ENCODE data around the gene GPX6. TPM values are rescaled to one million over a fixed set of nuclear protein-coding genes. Genes with fewer than 3 reads are reported as not detected.

The GPX6 gene
- total and polyA plus RNA-seq, 2 of the 13 experiments (the other 11 are each of a cell fraction or from before 2014, with no cell fraction given), result not detected

- TF ChIP-seq ZXDC (CRISPR knock-in tag; IDR thresholded peaks at IDR 0.05) (0 out of 2 replicates have a peak, but pooled peaks have one; percentile 30), DMAP1 (CRISPR knock-in tag; IDR thresholded peaks at IDR 0.05) (no peak), STAT5B (CRISPR knock-in tag; IDR thresholded peaks at IDR 0.05) (no peak), ZNF644 (CRISPR knock-in tag; IDR thresholded peaks at IDR 0.05; ENCODE audit: low read depth) (0 out of 2 replicates have a peak, but pooled peaks have one; percentile 27), FOXA3 (CRISPR knock-in tag; IDR thresholded peaks at IDR 0.05) (peak; percentile 38; the same call in 1 of the 2 replicates), ZFP36L1 (CRISPR knock-in tag; IDR thresholded peaks at IDR 0.05) (peak; percentile 63; the same call in 1 of the 2 replicates), SNRNP70 (IDR thresholded peaks at IDR 0.05; ENCODE audit: low read depth, low read length) (no peak), CBX1 (IDR thresholded peaks at IDR 0.05; ENCODE audit: low read depth) (no peak), E2F2 (CRISPR knock-in tag; IDR thresholded peaks at IDR 0.05; ENCODE audit: borderline replicate concordance) (no peak), RBFOX2 (IDR thresholded peaks at IDR 0.05; ENCODE audit: low read depth, low read length) (no peak), U2AF2 (IDR thresholded peaks at IDR 0.05; ENCODE audit: low read depth, low read length) (no peak), ZNF207 (IDR thresholded peaks at IDR 0.05; ENCODE audit: borderline replicate concordance) (no peak), TBX2 (CRISPR knock-in tag; IDR thresholded peaks at IDR 0.05; ENCODE audit: borderline replicate concordance) (peak; percentile 29; the same call in 1 of the 2 replicates), GPBP1L1 (CRISPR knock-in tag; IDR thresholded peaks at IDR 0.05) (no peak), ZSCAN21 (CRISPR knock-in tag; IDR thresholded peaks at IDR 0.05; ENCODE audit: borderline replicate concordance) (peak; percentile 51; the same call in 1 of the 2 replicates), ZNF451 (CRISPR knock-in tag; IDR thresholded peaks at IDR 0.05) (no peak), EHMT2 (IDR thresholded peaks at IDR 0.05; ENCODE audit: borderline replicate concordance, low read depth, low read length) (peak; percentile 69; the same call in 1 of the 2 replicates), BORCS8-MEF2B (CRISPR knock-in tag; IDR thresholded peaks at IDR 0.05) (peak; percentile 66; the same call in 1 of the 2 replicates), CREB1 (IDR thresholded peaks at IDR 0.05) (no peak), CREB1 (CRISPR knock-in tag; IDR thresholded peaks at IDR 0.05) (no peak), ZBTB49 (CRISPR knock-in tag; IDR thresholded peaks at IDR 0.05; ENCODE audit: borderline replicate concordance) (no peak), ZNF619 (CRISPR knock-in tag; IDR thresholded peaks at IDR 0.05) (no peak), TSC22D2 (CRISPR knock-in tag; IDR thresholded peaks at IDR 0.05; ENCODE audit: borderline replicate concordance) (0 out of 2 replicates have a peak, but pooled peaks have one; percentile 38)
Measured at GRCh38 chr6:28542440-28543296, 27.1 kb upstream of the GPX6 start (continued).
